SK-N-SH (cell line): ENCODE results near the gene CCL2. TPM values are rescaled to one million over a fixed set of nuclear protein-coding genes. Genes with fewer than 3 reads are reported as not detected.

Experiments
- CTCF ChIA-PET: fragments of 300-600, 350-600 bp; formaldehyde crosslinking; extraction: SDS; loops from one replicate; lab custom pipeline; 2021; lab: Yijun Ruan, JAX
- POLR2A ChIA-PET: fragments of 350-600 bp; sonication (Branson Sonifier 250); formaldehyde crosslinking; extraction: SDS; loops from one replicate; lab custom pipeline; 2020; ENCODE audit warnings: antibody characterized with exemption, inconsistent platforms; lab: Yijun Ruan, JAX
- DNase-seq: peaks from one replicate; pipeline ENCODE4 v3.0.0; 2012
- H2AFZ ChIP-seq: fragments of 200-600 bp; sonication (generic); 2 replicates; pipeline ENCODE4 v1.8.1; 2016; ENCODE audit warnings: antibody characterized with exemption, mild to moderate bottlenecking, low read depth
- H3F3A ChIP-seq: fragments of 200-600 bp; sonication (generic); replicated peaks from 2 replicates; pipeline ENCODE3; 2016; ENCODE audit warnings: antibody characterized with exemption, mild to moderate bottlenecking; ENCODE audit not compliant: insufficient read depth
- H3K27ac ChIP-seq, 2 experiments: fragments of 200-500 bp in 1 of 2; fragments of 200-600 bp in 1 of 2; sonication (Bioruptor generic) in 1 of 2; sonication (generic), shearing (Covaris generic) in 1 of 2; 2 replicates each; pipeline versions ENCODE4 v1.5.1 to v1.6.1; 2014 to 2016; ENCODE audit warnings: low read depth in 2 of 2, inconsistent platforms in 1 of 2, low read length in 1 of 2, mild to moderate bottlenecking in 1 of 2, mixed read lengths in 1 of 2
- H3K27me3 ChIP-seq: fragments of 200-600 bp; sonication (generic), shearing (Covaris generic); 2 replicates; pipeline ENCODE4 v1.6.1; 2016; ENCODE audit warnings: mixed run types; ENCODE audit not compliant: insufficient read depth
- H3K36me3 ChIP-seq, 2 experiments: fragments of 200-500 bp in 1 of 2; fragments of 200-600 bp in 1 of 2; sonication (Bioruptor generic) in 1 of 2; sonication (generic) in 1 of 2; replicated peaks in 1 of 2; 2 replicates each; pipeline versions ENCODE3 to v1.5.1; 2014 to 2016; ENCODE audit warnings: low read length in 1 of 2, mild to moderate bottlenecking in 1 of 2; ENCODE audit not compliant: insufficient read depth in 2 of 2, control insufficient read depth in 1 of 2
- H3K4me1 ChIP-seq, 2 experiments: fragments of 200-500 bp in 1 of 2; fragments of 200-600 bp in 1 of 2; sonication (Bioruptor generic) in 1 of 2; sonication (generic), shearing (Covaris generic) in 1 of 2; 2 replicates each; pipeline versions ENCODE4 v1.5.1 to v1.6.1; 2014 to 2016; ENCODE audit warnings: low read depth in 1 of 2, low read length in 1 of 2, mixed run types in 1 of 2; ENCODE audit not compliant: insufficient read depth in 2 of 2, control insufficient read depth in 1 of 2
- H3K4me2 ChIP-seq: fragments of 200-600 bp; sonication (generic), shearing (Covaris generic); 2 replicates; pipeline ENCODE4 v1.6.1; 2017; ENCODE audit warnings: mixed run types
- H3K4me3 ChIP-seq, 2 experiments: fragments of 200-500 bp in 1 of 2; fragments of 200-600 bp in 1 of 2; sonication (Bioruptor generic) in 1 of 2; sonication (generic), shearing (Covaris generic) in 1 of 2; 2 replicates each; pipeline versions ENCODE4 v1.5.1 to v1.8.1; 2014 to 2016; ENCODE audit warnings: low read depth in 2 of 2, inconsistent platforms in 1 of 2, low read length in 1 of 2, mild to moderate bottlenecking in 1 of 2, mixed read lengths in 1 of 2, moderate library complexity in 1 of 2
- H3K79me2 ChIP-seq: fragments of 200-600 bp; sonication (generic); 2 replicates; pipeline ENCODE4 v1.8.1; 2017; ENCODE audit warnings: mild to moderate bottlenecking; ENCODE audit not compliant: insufficient read depth
- H3K9ac ChIP-seq: fragments of 200-600 bp; sonication (generic); 2 replicates; pipeline ENCODE4 v1.6.1; 2017; ENCODE audit warnings: mixed run types
- H3K9me2 ChIP-seq: fragments of 200-600 bp; sonication (generic); 2 replicates; pipeline ENCODE4 v1.6.1; 2017; ENCODE audit warnings: mixed run types
- H3K9me3 ChIP-seq: fragments of 200-600 bp; sonication (generic); 2 replicates; pipeline ENCODE4 v1.6.1; 2017; ENCODE audit warnings: mixed run types, mild to moderate bottlenecking, moderate library complexity
- H4K20me1 ChIP-seq: fragments of 200-600 bp; sonication (generic); 2 replicates; pipeline ENCODE4 v1.6.1; 2017; ENCODE audit warnings: mild to moderate bottlenecking, mixed run types; ENCODE audit not compliant: insufficient read depth
- CHD2 ChIP-seq: fragments of 150-350 bp; IDR thresholded peaks from 2 replicates; pipeline ENCODE4 v1.6.1; 2018; ENCODE audit warnings: low read length; ENCODE audit not compliant: partially characterized antibody
- CTCF ChIP-seq: fragments of 200-600 bp; sonication (generic); IDR thresholded peaks from 2 replicates; pipeline ENCODE4 v1.6.1; 2017; ENCODE audit warnings: antibody characterized with exemption, mild to moderate bottlenecking, moderate library complexity
- EZH2phosphoT487 ChIP-seq: fragments of 200-600 bp; sonication (generic); IDR thresholded peaks from 2 replicates; pipeline ENCODE4 v1.6.1; 2017; ENCODE audit warnings: low read depth, mixed run types, mild to moderate bottlenecking, antibody characterized with exemption, moderate library complexity, borderline replicate concordance
- FOXM1 ChIP-seq: IDR thresholded peaks from 2 replicates; pipeline ENCODE4 v1.4.0; 2012; ENCODE audit warnings: low read depth, mild to moderate bottlenecking
- GABPA ChIP-seq: IDR thresholded peaks from 2 replicates; pipeline ENCODE4 v1.4.0; 2012; ENCODE audit warnings: low read depth, mild to moderate bottlenecking
- GATA2 ChIP-seq: sonication (generic); formaldehyde crosslinking; IDR thresholded peaks from 2 replicates; pipeline ENCODE4 v1.5.0; 2020; ENCODE audit warnings: mild to moderate bottlenecking, missing genetic modification reagents
- IRF3 ChIP-seq: fragments of 150-350 bp; IDR thresholded peaks from 2 replicates; pipeline ENCODE4 v1.6.1; 2016; ENCODE audit warnings: mild to moderate bottlenecking, low read depth, low read length
- JUND ChIP-seq: IDR thresholded peaks from 2 replicates; pipeline ENCODE4 v1.4.0; 2012
- MAX ChIP-seq: IDR thresholded peaks from 2 replicates; pipeline ENCODE4 v1.4.0; 2012; ENCODE audit warnings: low read depth
- MEF2A ChIP-seq: IDR thresholded peaks from 2 replicates; pipeline ENCODE4 v1.4.0; 2012; ENCODE audit warnings: low read depth, borderline replicate concordance
- MXI1 ChIP-seq: IDR thresholded peaks from 2 replicates; pipeline ENCODE4 v1.6.1; 2012; ENCODE audit warnings: mild to moderate bottlenecking, low read depth, low read length, improper control_type of control experiment
- NFIC ChIP-seq: IDR thresholded peaks from 2 replicates; pipeline ENCODE4 v1.4.0; 2012; ENCODE audit warnings: borderline replicate concordance
- NRF1 ChIP-seq: IDR thresholded peaks from 2 replicates; pipeline ENCODE4 v1.6.1; 2012; ENCODE audit warnings: low read depth, mild to moderate bottlenecking, low read length
- PBX3 ChIP-seq: IDR thresholded peaks from 2 replicates; pipeline ENCODE4; 2012
- RCOR1 ChIP-seq: fragments of 150-350 bp; IDR thresholded peaks from 2 replicates; pipeline ENCODE4 v1.6.1; 2017; ENCODE audit warnings: antibody characterized with exemption, low read length
- REST ChIP-seq: IDR thresholded peaks from 2 replicates; pipeline ENCODE4 v1.6.1; 2012; ENCODE audit warnings: mild to moderate bottlenecking, low read depth, low read length, moderate library complexity
- RFX5 ChIP-seq: IDR thresholded peaks from 2 replicates; pipeline ENCODE4 v1.6.1; 2012; ENCODE audit warnings: mild to moderate bottlenecking, improper control_type of control experiment, low read length
- RXRA ChIP-seq: IDR thresholded peaks from 2 replicates; pipeline ENCODE4 v1.4.0; 2012; ENCODE audit warnings: low read depth, mild to moderate bottlenecking, borderline replicate concordance
- SIN3A ChIP-seq: IDR thresholded peaks from 2 replicates; pipeline ENCODE4 v1.6.1; 2012; ENCODE audit warnings: low read depth, mild to moderate bottlenecking, low read length, moderate library complexity, borderline replicate concordance
- TAF1 ChIP-seq: IDR thresholded peaks from 2 replicates; pipeline ENCODE4 v1.6.1; 2012; ENCODE audit warnings: low read depth, mild to moderate bottlenecking, low read length, moderate library complexity, borderline replicate concordance
- TEAD4 ChIP-seq: IDR thresholded peaks from 2 replicates; pipeline ENCODE4 v1.4.0; 2012; ENCODE audit warnings: mild to moderate bottlenecking, borderline replicate concordance; ENCODE audit not compliant: insufficient read depth
- USF1 ChIP-seq: IDR thresholded peaks from 2 replicates; pipeline ENCODE4 v1.4.0; 2012; ENCODE audit warnings: low read depth, borderline replicate concordance
- ZBTB33 ChIP-seq: IDR thresholded peaks from 2 replicates; pipeline ENCODE4 v1.4.0; 2012; ENCODE audit warnings: low read depth, borderline replicate concordance
- WGBS: methylation state at CpG from one replicate; pipeline ENCODE4 v1.1.6; 2017; ENCODE audit warnings: low lambda C conversion rate; 5-methylcytosine and 5-hydroxymethylcytosine counted together
- polyA plus RNA-seq, 3 experiments: library from polyadenylated mRNA; depleted of rRNA; stranded (reverse); fragments of >200 nt; gene quantifications; 2 replicates each; pipeline ENCODE4 v1.2.3, GENCODE V29; 2012

The CCL2 gene
- polyA plus RNA-seq, 1 of the 3 experiments (the other 2 are of a cell fraction) = 210 TPM

- WGBS = 28% methylated on average over 3 of the region's 3 CpGs
- no peaks in the 10 kb centered on the region for H3K36me3 ChIP-seq
- no peak overlapping the region for H3K27ac ChIP-seq
- H2AFZ ChIP-seq = no peak overlapping the region; the same call in 1 of the 2 replicates
- no peaks in the 10 kb centered on the region for H3K9me3 ChIP-seq
- no peaks in the 10 kb centered on the region for H3K9me2 ChIP-seq
- H3K4me3 ChIP-seq = no peak overlapping the region
- H3K4me1 ChIP-seq = 0 out of 4 replicates have a peak, but pooled peaks cover 0 to under 1% of the 10 kb centered on the region in 2 experiments
- ChIA-PET CTCF (interaction anchor here (0.7 to 3.0 kb wide), 8 partner anchors 17 to 110 kb away, joined by 3 to 17 read pairs (median 4); no protein-coding TSS in a partner anchor), POLR2A (no interaction called here)
- H3K9ac ChIP-seq = no peak overlapping the region
- H3K4me2 ChIP-seq = no peak overlapping the region
- peak; percentile 32 for DNase-seq
- no peaks in the 10 kb centered on the region for H3F3A ChIP-seq
- H4K20me1 ChIP-seq = no peaks in the 10 kb centered on the region
- no peaks in the 10 kb centered on the region for H3K27me3 ChIP-seq
- no peaks in the 10 kb centered on the region for H3K79me2 ChIP-seq
- TF ChIP-seq PBX3 (no peak), MEF2A (no peak), TAF1 (no peak), EZH2phosphoT487 (no peak), NFIC (peak; percentile 69), USF1 (no peak), TEAD4 (no peak), GATA2 (CRISPR knock-in tag) (no peak), MAX (no peak), NRF1 (no peak), IRF3 (no peak), JUND (peak; percentile 6; the same call in 1 of the 2 replicates), REST (no peak), RCOR1 (no peak), RFX5 (no peak), ZBTB33 (no peak), FOXM1 (no peak), SIN3A (no peak), RXRA (no peak), CTCF (peak; percentile 75), MXI1 (no peak), CHD2 (no peak), GABPA (no peak)
These were observed 51.4 kb downstream of the CCL2 start for GRCh38 chr17:34306466-34306865.
